ENCODE data around the gene SLC6A1.

SLC6A1 gene

GRCh38 chr3:10988991-10989484, 3.5 kb upstream of the SLC6A1 start:
- no peaks in the 10 kb centered on the region for H3K36me3 Mint-ChIP-seq (ENCODE audit: insufficient read depth)
- H3K4me1 Mint-ChIP-seq (ENCODE audit: low read depth in 2 of 2) = peaks cover 0 to 5% of the 10 kb centered on the region in 2 donors
- DNase-seq = no peak
- no peak overlapping the region for H3K4me3 Mint-ChIP-seq
- no peaks in the 10 kb centered on the region for H3K9me3 Mint-ChIP-seq
- H3K27me3 Mint-ChIP-seq = peaks cover 51 to 69% of the 10 kb centered on the region in 2 donors
- H3K27ac Mint-ChIP-seq = no peak overlapping the region
- ATAC-seq (replicated peaks) = no peak

- no peak overlapping the region for H3K27ac Mint-ChIP-seq
- ATAC-seq (replicated peaks) (no peak), DNase-seq (no peak)
- H3K27me3 Mint-ChIP-seq = peaks cover 48 to 96% of the 10 kb centered on the region in 2 donors
- peaks cover 0 to 5% of the 10 kb centered on the region in 2 donors for H3K4me1 Mint-ChIP-seq (ENCODE audit: low read depth in 2 of 2)
- H3K36me3 Mint-ChIP-seq (ENCODE audit: insufficient read depth) = no peaks in the 10 kb centered on the region
- H3K9me3 Mint-ChIP-seq = no peaks in the 10 kb centered on the region
- no peak overlapping the region for H3K4me3 Mint-ChIP-seq
Observed at GRCh38 chr3:10992943-10993728, 588 bp downstream of the SLC6A1 start.

GRCh38 chr3:10993729-10994065, 1.1 kb downstream of the SLC6A1 start:
- ATAC-seq (replicated peaks) = no peak
- Mint-ChIP-seq H3K4me1 (ENCODE audit: low read depth in 2 of 2) (peaks cover 0 to 5% of the 10 kb centered on the region in 2 donors), H3K27ac (no peak overlapping the region), H3K27me3 (peaks cover 48 to 96% of the 10 kb centered on the region in 2 donors), H3K9me3 (no peaks in the 10 kb centered on the region), H3K36me3 (ENCODE audit: insufficient read depth) (peaks cover 2% of the 10 kb centered on the region), H3K4me3 (no peak overlapping the region)
- DNase-seq = no peak

GRCh38 chr3:10994306-10994705, 1.8 kb downstream of the SLC6A1 start:
- Mint-ChIP-seq H3K4me3 (no peak overlapping the region), H3K36me3 (ENCODE audit: insufficient read depth) (peaks cover 2% of the 10 kb centered on the region), H3K27me3 (peaks cover 45 to 96% of the 10 kb centered on the region in 2 donors), H3K4me1 (ENCODE audit: low read depth in 2 of 2) (peaks cover 0 to 5% of the 10 kb centered on the region in 2 donors), H3K9me3 (no peaks in the 10 kb centered on the region), H3K27ac (no peak overlapping the region)
- DNase-seq (no peak), ATAC-seq (replicated peaks) (no peak)

GRCh38 chr3:10995871-10996270, 3.3 kb downstream of the SLC6A1 start:
- H3K36me3 Mint-ChIP-seq (ENCODE audit: insufficient read depth) = peaks cover 2% of the 10 kb centered on the region
- H3K9me3 Mint-ChIP-seq = no peaks in the 10 kb centered on the region
- peaks cover 0 to 5% of the 10 kb centered on the region in 2 donors for H3K4me1 Mint-ChIP-seq (ENCODE audit: low read depth in 2 of 2)
- ATAC-seq (replicated peaks) (no peak), DNase-seq (no peak)
- no peak overlapping the region for H3K4me3 Mint-ChIP-seq
- no peak overlapping the region for H3K27ac Mint-ChIP-seq
- H3K27me3 Mint-ChIP-seq = peaks cover 40 to 96% of the 10 kb centered on the region in 2 donors

GRCh38 chr3:10996345-10997013, 3.9 kb downstream of the SLC6A1 start:
- H3K36me3 Mint-ChIP-seq (ENCODE audit: insufficient read depth) = peaks cover 2% of the 10 kb centered on the region
- no peak overlapping the region for H3K27ac Mint-ChIP-seq
- H3K27me3 Mint-ChIP-seq = peaks cover 40 to 96% of the 10 kb centered on the region in 2 donors
- DNase-seq = no peak
- no peak for ATAC-seq (replicated peaks)
- H3K4me3 Mint-ChIP-seq = no peak overlapping the region
- H3K9me3 Mint-ChIP-seq = no peaks in the 10 kb centered on the region
- H3K4me1 Mint-ChIP-seq (ENCODE audit: low read depth in 2 of 2) = peaks cover 0 to 3% of the 10 kb centered on the region in 2 donors

- Mint-ChIP-seq H3K9me3 (no peaks in the 10 kb centered on the region), H3K27me3 (peaks cover 33 to 96% of the 10 kb centered on the region in 2 donors), H3K4me3 (no peak overlapping the region), H3K36me3 (ENCODE audit: insufficient read depth) (peaks cover 2% of the 10 kb centered on the region), H3K27ac (no peak overlapping the region), H3K4me1 (ENCODE audit: low read depth in 2 of 2) (no peaks in the 10 kb centered on the region)
- ATAC-seq (replicated peaks) = no peak
- DNase-seq = no peak
Observed at GRCh38 chr3:10997196-10997595, 4.6 kb downstream of the SLC6A1 start.

GRCh38 chr3:10998542-10998941, 6.0 kb downstream of the SLC6A1 start:
- Mint-ChIP-seq H3K4me1 (ENCODE audit: low read depth in 2 of 2) (no peaks in the 10 kb centered on the region), H3K9me3 (no peaks in the 10 kb centered on the region), H3K4me3 (no peak overlapping the region), H3K36me3 (ENCODE audit: insufficient read depth) (peaks cover 2% of the 10 kb centered on the region), H3K27me3 (peaks cover 31 to 90% of the 10 kb centered on the region in 2 donors), H3K27ac (no peak overlapping the region)
- DNase-seq (no peak), ATAC-seq (replicated peaks) (no peak)

GRCh38 chr3:10999221-11000107, 6.9 kb downstream of the SLC6A1 start:
- H3K27ac Mint-ChIP-seq = no peak overlapping the region
- no peaks in the 10 kb centered on the region for H3K9me3 Mint-ChIP-seq
- ATAC-seq (replicated peaks) = no peak
- no peak for DNase-seq
- H3K4me1 Mint-ChIP-seq (ENCODE audit: low read depth in 2 of 2) = no peaks in the 10 kb centered on the region
- H3K4me3 Mint-ChIP-seq = no peak overlapping the region
- H3K27me3 Mint-ChIP-seq = peaks cover 27 to 81% of the 10 kb centered on the region in 2 donors
- H3K36me3 Mint-ChIP-seq (ENCODE audit: insufficient read depth) = peaks cover 2% of the 10 kb centered on the region

- Mint-ChIP-seq H3K36me3 (ENCODE audit: insufficient read depth) (peaks cover 2% of the 10 kb centered on the region), H3K9me3 (no peaks in the 10 kb centered on the region), H3K27ac (no peak overlapping the region), H3K4me1 (ENCODE audit: low read depth in 2 of 2) (no peaks in the 10 kb centered on the region), H3K27me3 (peaks cover 23 to 70% of the 10 kb centered on the region in 2 donors), H3K4me3 (no peak overlapping the region)
- ATAC-seq (replicated peaks) (no peak), DNase-seq (no peak)
Observed at GRCh38 chr3:11000528-11000927, 8.0 kb downstream of the SLC6A1 start.

- H3K27ac Mint-ChIP-seq = no peak overlapping the region
- ATAC-seq (replicated peaks) (no peak), DNase-seq (no peak)
- H3K9me3 Mint-ChIP-seq = no peaks in the 10 kb centered on the region
- peaks cover 2% of the 10 kb centered on the region for H3K36me3 Mint-ChIP-seq (ENCODE audit: insufficient read depth)
- H3K4me3 Mint-ChIP-seq = no peak overlapping the region
- H3K4me1 Mint-ChIP-seq (ENCODE audit: low read depth in 2 of 2) = no peaks in the 10 kb centered on the region
- H3K27me3 Mint-ChIP-seq = peaks cover 23 to 64% of the 10 kb centered on the region in 2 donors
Observed at GRCh38 chr3:11001020-11001657, 8.6 kb downstream of the SLC6A1 start.

- Mint-ChIP-seq H3K36me3 (ENCODE audit: insufficient read depth) (peaks cover 2% of the 10 kb centered on the region), H3K9me3 (no peaks in the 10 kb centered on the region), H3K27ac (no peak overlapping the region), H3K27me3 (peaks cover 26 to 59% of the 10 kb centered on the region in 2 donors), H3K4me1 (ENCODE audit: low read depth in 2 of 2) (no peaks in the 10 kb centered on the region), H3K4me3 (no peak overlapping the region)
- DNase-seq (no peak), ATAC-seq (replicated peaks) (no peak)
Observed at GRCh38 chr3:11001658-11002021, 9.1 kb downstream of the SLC6A1 start.

GRCh38 chr3:11002371-11002807, 9.8 kb downstream of the SLC6A1 start:
- peaks cover 2% of the 10 kb centered on the region for H3K36me3 Mint-ChIP-seq (ENCODE audit: insufficient read depth)
- DNase-seq (no peak), ATAC-seq (replicated peaks) (no peak)
- no peak overlapping the region for H3K27ac Mint-ChIP-seq
- H3K4me3 Mint-ChIP-seq = no peak overlapping the region
- peaks cover 32 to 59% of the 10 kb centered on the region in 2 donors for H3K27me3 Mint-ChIP-seq
- no peaks in the 10 kb centered on the region for H3K4me1 Mint-ChIP-seq (ENCODE audit: low read depth in 2 of 2)
- H3K9me3 Mint-ChIP-seq = no peaks in the 10 kb centered on the region

Measured in effector memory CD8-positive, alpha-beta T cell (primary cell).